Middle frontal gyrus (tissue), 1 donor: ENCODE results near the gene SLC35G6.
A peak's percentile ranks its signal among the peaks of the same experiment; 100 is the strongest.
"Not testable (repeated sequence)": the region's sequence is repeated elsewhere in the genome, so short reads cannot be mapped to it uniquely, and the experiment has no call there.

ENCODE experiments used
- DNase-seq: peaks from one replicate; pipeline ENCODE4 v3.0.0-alpha.2; 2015; ENCODE audit warnings: low spot score; ENCODE audit errors: extremely low spot score

SLC35G6 gene

GRCh38 chr17:7478276-7479212 lies 2.7 kb upstream of the SLC35G6 start:
- no peak for DNase-seq

- no peak for DNase-seq
Measured at GRCh38 chr17:7479213-7480088, 1.8 kb upstream of the SLC35G6 start, which contains the start of gene ZBTB4. Gene ZBTB4, minus strand, starts transcription at chr17:7479631. Its CDS starts 12,830 bp downstream, at chr17:7466801.

- no peak for DNase-seq
Measured at GRCh38 chr17:7480089-7480384, 1.2 kb upstream of the SLC35G6 start.

GRCh38 chr17:7481842-7482741 lies 846 bp downstream of the SLC35G6 start:
- DNase-seq, result not testable (repeated sequence)

- not testable (repeated sequence) for DNase-seq
Measured at GRCh38 chr17:7482742-7483088, 1.5 kb downstream of the SLC35G6 start.

- DNase-seq, result peak; percentile 88
Measured at GRCh38 chr17:7483255-7484066, 2.2 kb downstream of the SLC35G6 start.

GRCh38 chr17:7484067-7484918 lies 3.0 kb downstream of the SLC35G6 start, which contains the start of gene POLR2A:
Gene POLR2A, plus strand, starts transcription at chr17:7484366.
- DNase-seq, result peak; percentile 94

GRCh38 chr17:7484919-7485377 lies 3.7 kb downstream of the SLC35G6 start:
- no peak for DNase-seq

GRCh38 chr17:7486181-7486580 lies 4.9 kb downstream of the SLC35G6 start:
- DNase-seq, result no peak

- no peak for DNase-seq
Measured at GRCh38 chr17:7490144-7490543, 8.9 kb downstream of the SLC35G6 start.

GRCh38 chr17:7491583-7491982 lies 10.3 kb downstream of the SLC35G6 start:
- DNase-seq, result no peak

GRCh38 chr17:7493941-7494340 lies 12.7 kb downstream of the SLC35G6 start:
- DNase-seq, result no peak

GRCh38 chr17:7495906-7496434 lies 14.7 kb downstream of the SLC35G6 start:
- DNase-seq, result no peak

GRCh38 chr17:7496470-7497183 lies 15.4 kb downstream of the SLC35G6 start:
- no peak for DNase-seq

GRCh38 chr17:7497228-7497627 lies 16.0 kb downstream of the SLC35G6 start:
- DNase-seq, result no peak

- DNase-seq, result no peak
Measured at GRCh38 chr17:7497636-7498035, 16.4 kb downstream of the SLC35G6 start.

GRCh38 chr17:7499161-7499560 lies 17.9 kb downstream of the SLC35G6 start:
- DNase-seq, result no peak

GRCh38 chr17:7501729-7502128 lies 20.5 kb downstream of the SLC35G6 start:
- DNase-seq, result no peak
